Measurements from ENCODE around the gene CRACR2A. TPM values are rescaled to one million over a fixed set of nuclear protein-coding genes. Genes with fewer than 3 reads are reported as not detected.
A peak's percentile ranks its signal among the peaks of the same experiment; 100 is the strongest.

CRACR2A gene
- total RNA-seq, 2 donors from 2014 or later, result 1.1 to 4.7 TPM

DNA sequence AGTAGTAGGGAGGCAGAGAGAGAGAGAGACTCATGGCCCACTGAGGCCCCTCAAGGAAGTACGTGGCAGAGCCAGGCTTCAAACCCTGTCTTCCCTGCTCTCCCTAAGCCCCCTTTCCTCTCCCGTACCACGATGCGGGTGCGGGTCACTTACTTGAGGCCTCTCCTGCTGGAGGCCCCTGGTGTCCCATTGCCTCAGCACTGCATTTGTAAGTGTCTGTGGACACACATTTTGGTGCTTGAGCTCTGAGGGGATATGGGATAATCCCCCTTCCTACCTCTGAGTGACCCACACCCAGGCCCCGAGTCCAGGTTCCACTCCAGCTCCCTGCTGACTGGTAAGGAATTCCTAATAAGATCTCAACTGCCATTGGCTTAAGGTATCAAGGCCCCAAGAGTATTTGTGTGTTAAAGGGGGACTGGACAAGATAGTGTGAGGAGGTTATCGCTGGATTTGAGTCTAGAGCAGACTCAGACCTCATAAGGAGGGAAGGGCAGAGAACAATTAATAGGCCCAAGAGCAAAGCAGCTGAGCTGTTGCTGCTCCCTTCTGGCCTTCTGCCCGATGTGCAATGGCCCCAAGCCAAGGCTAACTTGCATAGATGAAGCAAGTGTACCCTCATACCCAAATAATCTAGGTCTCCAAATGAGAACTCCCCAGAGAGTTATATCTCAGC is 71.9 kb downstream of the CRACR2A start:
- Histone ChIP-seq H3K9me3 (ENCODE audit: control insufficient read depth, low read length) (no peaks in the 10 kb centered on the region), H3K27ac (ENCODE audit: low read depth, low read length) (no peak overlapping the region), H3K4me1 (ENCODE audit: control insufficient read depth, insufficient read depth, low read length) (no peaks in the 10 kb centered on the region), H3K4me3 (ENCODE audit: low read length) (no peak overlapping the region), H3K36me3 (ENCODE audit: control insufficient read depth, insufficient read depth, low read length) (no peaks in the 10 kb centered on the region), H3K9ac (ENCODE audit: extremely low read depth, low read length, poor library complexity, severe bottlenecking) (no peak overlapping the region), H3K27me3 (ENCODE audit: control insufficient read depth, insufficient read depth, low read length, poor library complexity, severe bottlenecking) (no peaks in the 10 kb centered on the region)
- no peak overlapping the region for H3K27ac Mint-ChIP-seq
- H3K4me3 Mint-ChIP-seq, result no peak overlapping the region
- H3K4me1 Mint-ChIP-seq, result no peaks in the 10 kb centered on the region
- 78 to 85% methylated on average over 7 to 8 of the region's 8 CpGs for WGBS, 2 experiments (ENCODE audit: insufficient coverage in 1 of 2, insufficient read length in 1 of 2)
- DNase-seq, result no peak
- TF ChIP-seq, protein P1, sequence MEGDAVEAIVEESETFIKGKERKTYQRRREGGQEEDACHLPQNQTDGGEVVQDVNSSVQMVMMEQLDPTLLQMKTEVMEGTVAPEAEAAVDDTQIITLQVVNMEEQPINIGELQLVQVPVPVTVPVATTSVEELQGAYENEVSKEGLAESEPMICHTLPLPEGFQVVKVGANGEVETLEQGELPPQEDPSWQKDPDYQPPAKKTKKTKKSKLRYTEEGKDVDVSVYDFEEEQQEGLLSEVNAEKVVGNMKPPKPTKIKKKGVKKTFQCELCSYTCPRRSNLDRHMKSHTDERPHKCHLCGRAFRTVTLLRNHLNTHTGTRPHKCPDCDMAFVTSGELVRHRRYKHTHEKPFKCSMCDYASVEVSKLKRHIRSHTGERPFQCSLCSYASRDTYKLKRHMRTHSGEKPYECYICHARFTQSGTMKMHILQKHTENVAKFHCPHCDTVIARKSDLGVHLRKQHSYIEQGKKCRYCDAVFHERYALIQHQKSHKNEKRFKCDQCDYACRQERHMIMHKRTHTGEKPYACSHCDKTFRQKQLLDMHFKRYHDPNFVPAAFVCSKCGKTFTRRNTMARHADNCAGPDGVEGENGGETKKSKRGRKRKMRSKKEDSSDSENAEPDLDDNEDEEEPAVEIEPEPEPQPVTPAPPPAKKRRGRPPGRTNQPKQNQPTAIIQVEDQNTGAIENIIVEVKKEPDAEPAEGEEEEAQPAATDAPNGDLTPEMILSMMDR (conservative IDR thresholded peaks at IDR 0.05), result peak; percentile 75
- peaks cover 12% of the 10 kb centered on the region for H3K27me3 Mint-ChIP-seq (ENCODE audit: insufficient read depth)
- peaks cover 4% of the 10 kb centered on the region for H3K36me3 Mint-ChIP-seq (ENCODE audit: low read depth)
- no peaks in the 10 kb centered on the region for H3K9me3 Mint-ChIP-seq

- H3K36me3 ChIP-seq (ENCODE audit: control insufficient read depth, insufficient read depth, low read length), result no peaks in the 10 kb centered on the region
- Mint-ChIP-seq H3K27ac (no peak overlapping the region), H3K9me3 (no peaks in the 10 kb centered on the region), H3K36me3 (ENCODE audit: low read depth) (peaks cover 4% of the 10 kb centered on the region), H3K4me3 (no peak overlapping the region), H3K4me1 (peaks cover 4% of the 10 kb centered on the region), H3K27me3 (ENCODE audit: insufficient read depth) (peaks cover 13% of the 10 kb centered on the region)
- 74% methylated on average over 3 of the region's 3 CpGs; no CpG with 5 or more reads in 1 of the 2 experiments for WGBS, 2 experiments (ENCODE audit: insufficient coverage in 1 of 2, insufficient read length in 1 of 2)
- no peaks in the 10 kb centered on the region for H3K4me1 ChIP-seq (ENCODE audit: control insufficient read depth, insufficient read depth, low read length)
- no peak for DNase-seq
- no peaks in the 10 kb centered on the region for H3K9me3 ChIP-seq (ENCODE audit: control insufficient read depth, low read length)
- no peaks in the 10 kb centered on the region for H3K27me3 ChIP-seq (ENCODE audit: control insufficient read depth, insufficient read depth, low read length, poor library complexity, severe bottlenecking)
- H3K27ac ChIP-seq (ENCODE audit: low read depth, low read length), result no peak overlapping the region
- no peak overlapping the region for H3K9ac ChIP-seq (ENCODE audit: extremely low read depth, low read length, poor library complexity, severe bottlenecking)
- no peak overlapping the region for H3K4me3 ChIP-seq (ENCODE audit: low read length)
- TF ChIP-seq, protein P1 (conservative IDR thresholded peaks at IDR 0.05), result no peak
Measured at GRCh38 chr12:3679831-3680230, 73.1 kb downstream of the CRACR2A start.

DNA sequence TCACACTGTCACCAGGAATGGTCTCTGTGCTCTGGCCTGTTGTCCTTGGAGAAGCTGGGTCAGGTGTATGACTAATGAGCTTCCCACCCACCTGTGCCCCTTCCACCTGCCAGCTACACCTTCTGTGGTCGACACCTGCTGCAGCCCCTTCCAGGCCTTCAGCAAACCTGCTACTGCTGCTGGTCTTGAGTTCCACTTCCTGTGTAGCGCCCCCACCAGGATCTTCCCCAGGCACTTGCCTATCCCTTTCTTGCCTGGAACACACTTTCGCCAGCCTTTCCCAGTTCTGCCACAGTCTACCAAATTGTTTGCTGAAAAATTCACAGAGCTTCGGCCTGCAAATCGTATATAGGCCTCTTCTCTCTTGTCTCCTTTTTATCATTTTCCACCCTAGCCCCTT is 75.3 kb downstream of the CRACR2A start:
- TF ChIP-seq, protein P1 (conservative IDR thresholded peaks at IDR 0.05), result peak; percentile 62
- Histone ChIP-seq H3K4me3 (ENCODE audit: low read length) (no peak overlapping the region), H3K27me3 (ENCODE audit: control insufficient read depth, insufficient read depth, low read length, poor library complexity, severe bottlenecking) (no peaks in the 10 kb centered on the region), H3K36me3 (ENCODE audit: control insufficient read depth, insufficient read depth, low read length) (no peaks in the 10 kb centered on the region), H3K27ac (ENCODE audit: low read depth, low read length) (no peak overlapping the region), H3K4me1 (ENCODE audit: control insufficient read depth, insufficient read depth, low read length) (no peaks in the 10 kb centered on the region), H3K9me3 (ENCODE audit: control insufficient read depth, low read length) (no peaks in the 10 kb centered on the region), H3K9ac (ENCODE audit: extremely low read depth, low read length, poor library complexity, severe bottlenecking) (no peak overlapping the region)
- no peak overlapping the region for H3K27ac Mint-ChIP-seq
- H3K36me3 Mint-ChIP-seq (ENCODE audit: low read depth), result peaks cover 4% of the 10 kb centered on the region
- peaks cover 14% of the 10 kb centered on the region for H3K27me3 Mint-ChIP-seq (ENCODE audit: insufficient read depth)
- H3K9me3 Mint-ChIP-seq, result no peaks in the 10 kb centered on the region
- peak; percentile 68 for DNase-seq
- 91 to 97% methylated on average over 4 to 5 of the region's 5 CpGs for WGBS, 2 experiments (ENCODE audit: insufficient coverage in 1 of 2, insufficient read length in 1 of 2)
- peaks cover 4% of the 10 kb centered on the region for H3K4me1 Mint-ChIP-seq
- no peak overlapping the region for H3K4me3 Mint-ChIP-seq

All from endodermal cell (in vitro differentiated cells).